Immature natural killer cell (primary cell): ENCODE data around the gene PNPLA8. TPM values are rescaled to one million over a fixed set of nuclear protein-coding genes. Genes with fewer than 3 reads are reported as not detected.
A peak's percentile ranks its signal among the peaks of the same experiment; 100 is the strongest.
"Not testable (repeated sequence)": the region's sequence is repeated elsewhere in the genome, so short reads cannot be mapped to it uniquely, and the experiment has no call there.

Experiments
- DNase-seq, 3 donors: peaks; one replicate each; pipeline ENCODE4 v3.0.0; 2022; ENCODE audit warnings: mixed read lengths in 1 of 3
- H3K27ac Mint-ChIP-seq, 6 donors: one replicate each; pipeline ENCODE4 v1.8.0; 2020; ENCODE audit warnings: mixed read lengths in 6 of 6, mild to moderate bottlenecking in 5 of 6, inconsistent platforms in 4 of 6, moderate library complexity in 3 of 6
- H3K27me3 Mint-ChIP-seq, 3 donors: one replicate each; pipeline ENCODE4 v1.8.0; 2020 to 2021; ENCODE audit warnings: low read depth in 3 of 3, mild to moderate bottlenecking in 3 of 3, mixed read lengths in 3 of 3, moderate library complexity in 3 of 3, inconsistent platforms in 1 of 3
- H3K36me3 Mint-ChIP-seq, 3 donors: one replicate each; pipeline ENCODE4 v1.8.0; 2020; ENCODE audit warnings: mixed read lengths in 3 of 3, inconsistent platforms in 2 of 3, mild to moderate bottlenecking in 2 of 3
- H3K4me1 Mint-ChIP-seq, 2 donors: one replicate each; pipeline ENCODE4 v1.8.0; 2020; ENCODE audit warnings: inconsistent platforms in 2 of 2, mild to moderate bottlenecking in 2 of 2, mixed read lengths in 2 of 2, moderate library complexity in 1 of 2
- H3K4me3 Mint-ChIP-seq, 5 donors: one replicate each; pipeline ENCODE4 v1.8.0; 2020; ENCODE audit warnings: mild to moderate bottlenecking in 5 of 5, mixed read lengths in 5 of 5, inconsistent platforms in 3 of 5, moderate library complexity in 3 of 5
- H3K9me3 Mint-ChIP-seq, 6 donors: one replicate each; pipeline ENCODE4 v1.8.0; 2020; ENCODE audit warnings: mild to moderate bottlenecking in 6 of 6, mixed read lengths in 6 of 6, inconsistent platforms in 4 of 6, moderate library complexity in 3 of 6
- polyA plus RNA-seq, 3 donors: library from polyadenylated mRNA; unstranded; fragments of 300-500 nt; fragmentation: Illumina TruSeq; gene quantifications; one replicate each; pipeline ENCODE4 v1.2.3, GENCODE V29; 2021

Gene PNPLA8
- 10 to 100 TPM; 16.8 to 35.4 (median 31.7) TPM for polyA plus RNA-seq

DNA sequence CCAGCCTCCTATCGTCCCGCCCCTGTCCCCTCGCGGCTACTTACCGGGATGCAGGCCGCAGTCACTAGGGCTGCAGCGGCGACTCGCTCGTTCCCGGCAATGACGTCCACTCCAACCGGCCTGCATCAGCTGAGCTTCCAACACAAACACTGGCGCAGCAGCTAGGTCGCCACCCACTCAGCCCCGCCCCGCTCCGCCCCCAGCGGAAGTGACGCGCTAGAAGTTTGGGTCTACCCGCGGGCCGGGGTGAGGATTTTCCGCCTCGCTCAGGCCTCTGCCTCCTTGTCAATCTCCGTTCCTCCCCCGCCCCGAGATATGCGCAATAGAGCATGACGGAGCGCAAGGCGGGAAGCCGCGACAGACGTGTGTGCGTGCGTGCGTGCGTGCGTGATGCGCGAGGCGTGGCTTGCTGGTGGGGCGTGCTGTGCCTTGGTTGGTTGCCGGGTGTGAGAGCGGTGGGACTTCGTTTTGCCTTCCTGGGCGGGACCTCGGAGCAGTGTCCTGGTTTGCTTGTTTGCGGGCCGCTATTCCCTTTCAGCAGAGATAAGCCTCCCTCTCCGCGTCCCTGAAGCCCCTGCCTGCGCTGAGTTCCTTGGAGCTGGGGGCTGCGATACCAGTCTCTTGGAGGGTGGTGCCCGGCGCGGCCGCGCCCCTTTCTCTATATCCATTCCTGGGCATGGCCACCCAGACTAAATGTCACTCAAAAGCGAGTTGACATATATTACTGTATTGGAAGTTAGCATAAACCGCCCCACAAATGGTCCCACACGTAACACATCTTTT, at the start of gene PNPLA8:
Gene PNPLA8, minus strand, starts transcription at position 151 of the 783 bp plus-strand sequence. CDS start 10,644 bp downstream, outside the sequence.
- Mint-ChIP-seq H3K4me1 (peaks cover 38% of the 10 kb centered on the region in 2 donors), H3K9me3 (no peaks in the 10 kb centered on the region), H3K27me3 (peaks cover 3 to 10% (median 7%) of the 10 kb centered on the region in 3 donors), H3K27ac (peak within 1 kb of the TSS; percentile 96 to 99 (median 98)), H3K36me3 (no peaks in the 10 kb centered on the region), H3K4me3 (peak within 1 kb of the TSS; percentile 95 to 97 (median 96))
- DNase-seq, result peak; percentile 100

- Mint-ChIP-seq H3K4me3 (no peak overlapping the region), H3K4me1 (peaks cover 29 to 75% of the 10 kb centered on the region in 2 donors), H3K36me3 (peaks cover 5 to 19% (median 9%) of the 10 kb centered on the region in 3 donors), H3K9me3 (no peaks in the 10 kb centered on the region), H3K27me3 (peaks cover 3 to 5% (median 4%) of the 10 kb centered on the region in 3 donors), H3K27ac (peak overlapping the region in 1 of 6 donors; percentile 20)
- DNase-seq, result no peak
Measured at GRCh38 chr7:108575156-108575555, 49.2 kb upstream of the PNPLA8 start.

- no peak for DNase-seq
- Mint-ChIP-seq H3K36me3 (peaks cover 5 to 10% (median 6%) of the 10 kb centered on the region in 3 donors), H3K27me3 (peaks cover 12 to 21% (median 14%) of the 10 kb centered on the region in 3 donors), H3K9me3 (no peaks in the 10 kb centered on the region), H3K4me3 (no peak overlapping the region), H3K27ac (peak overlapping the region in 2 of 6 donors; percentile 23 to 26), H3K4me1 (peaks cover 52 to 94% of the 10 kb centered on the region in 2 donors)
Measured at GRCh38 chr7:108572480-108572879, 46.5 kb upstream of the PNPLA8 start.

DNA sequence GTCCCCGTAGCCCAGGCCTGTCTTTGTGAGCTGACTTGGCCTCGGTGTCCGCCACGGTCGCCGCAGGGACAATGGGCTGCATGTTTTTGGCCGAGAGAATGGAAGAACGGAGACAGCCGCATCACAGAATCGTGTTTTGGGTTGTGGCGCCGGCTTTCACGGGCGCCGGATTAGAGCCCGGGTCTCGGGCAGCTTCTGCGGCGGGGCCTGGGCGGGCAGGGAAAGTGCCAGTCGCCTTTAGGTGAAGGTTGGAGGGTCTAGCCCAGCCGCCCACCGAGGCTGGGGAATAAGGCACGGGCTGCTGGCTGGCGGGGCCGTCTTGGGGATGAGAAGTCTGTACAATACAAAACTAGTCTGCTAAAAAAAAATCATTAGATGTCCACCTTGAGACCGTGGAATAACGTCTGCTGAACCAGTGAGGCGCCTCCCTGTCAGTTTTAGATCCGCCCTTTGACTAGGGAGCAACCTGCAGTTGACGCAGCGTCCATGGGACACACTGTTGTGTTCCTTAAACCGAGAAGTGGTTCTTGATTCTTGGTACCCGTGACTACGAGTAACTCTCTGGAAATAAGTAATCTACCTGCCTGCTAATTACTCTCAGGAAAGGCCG, 44.3 kb upstream of the PNPLA8 start:
- H3K36me3 Mint-ChIP-seq, result peaks cover 0 to 12% (median 5%) of the 10 kb centered on the region in 3 donors
- peak in 2 of 3 donors; percentile 39 to 51 for DNase-seq
- H3K4me1 Mint-ChIP-seq, result peaks cover 52 to 96% of the 10 kb centered on the region in 2 donors
- H3K9me3 Mint-ChIP-seq, result no peaks in the 10 kb centered on the region
- H3K27ac Mint-ChIP-seq, result peak overlapping the region; percentile 98 to 100 (median 99)
- H3K27me3 Mint-ChIP-seq, result peaks cover 12 to 21% (median 14%) of the 10 kb centered on the region in 3 donors
- peak overlapping the region; percentile 92 to 100 (median 95) for H3K4me3 Mint-ChIP-seq

GRCh38 chr7:108569381-108570145, 43.6 kb upstream of the PNPLA8 start, which contains the start of the genes DNAJB9 and THAP5:
DNAJB9 (plus strand) TSS chr7:108569874; CDS start chr7:108571727, 1,853 bp downstream.
THAP5 (minus strand) TSS chr7:108569706; CDS start chr7:108569569, 137 bp downstream.
- peak; percentile 100 for DNase-seq
- peak within 1 kb of the TSS; percentile 92 to 100 (median 95) for H3K4me3 Mint-ChIP-seq
- H3K27me3 Mint-ChIP-seq, result peaks cover 12 to 21% (median 14%) of the 10 kb centered on the region in 3 donors
- peak within 1 kb of the TSS; percentile 98 to 100 (median 99) for H3K27ac Mint-ChIP-seq
- no peaks in the 10 kb centered on the region for H3K9me3 Mint-ChIP-seq
- H3K36me3 Mint-ChIP-seq, result peaks cover 0 to 18% (median 5%) of the 10 kb centered on the region in 3 donors
- peaks cover 48 to 89% of the 10 kb centered on the region in 2 donors for H3K4me1 Mint-ChIP-seq

- no peak for DNase-seq
- Mint-ChIP-seq H3K4me3 (peak overlapping the region; percentile 92 to 100 (median 95)), H3K27me3 (peaks cover 10 to 21% (median 14%) of the 10 kb centered on the region in 3 donors), H3K36me3 (peaks cover 0 to 20% (median 5%) of the 10 kb centered on the region in 3 donors), H3K4me1 (peaks cover 46 to 85% of the 10 kb centered on the region in 2 donors), H3K27ac (peak overlapping the region; percentile 98 to 100 (median 99)), H3K9me3 (no peaks in the 10 kb centered on the region)
Measured at GRCh38 chr7:108568801-108569380, 43.0 kb upstream of the PNPLA8 start.

GRCh38 chr7:108565987-108566386, 40.1 kb upstream of the PNPLA8 start:
- Mint-ChIP-seq H3K27me3 (peaks cover 10 to 21% (median 14%) of the 10 kb centered on the region in 3 donors), H3K4me3 (no peak overlapping the region), H3K27ac (peak overlapping the region in 2 of 6 donors; percentile 14 to 79), H3K36me3 (peaks cover 5 to 25% (median 12%) of the 10 kb centered on the region in 3 donors), H3K4me1 (peaks cover 34 to 71% of the 10 kb centered on the region in 2 donors), H3K9me3 (no peaks in the 10 kb centered on the region)
- no peak for DNase-seq

DNA sequence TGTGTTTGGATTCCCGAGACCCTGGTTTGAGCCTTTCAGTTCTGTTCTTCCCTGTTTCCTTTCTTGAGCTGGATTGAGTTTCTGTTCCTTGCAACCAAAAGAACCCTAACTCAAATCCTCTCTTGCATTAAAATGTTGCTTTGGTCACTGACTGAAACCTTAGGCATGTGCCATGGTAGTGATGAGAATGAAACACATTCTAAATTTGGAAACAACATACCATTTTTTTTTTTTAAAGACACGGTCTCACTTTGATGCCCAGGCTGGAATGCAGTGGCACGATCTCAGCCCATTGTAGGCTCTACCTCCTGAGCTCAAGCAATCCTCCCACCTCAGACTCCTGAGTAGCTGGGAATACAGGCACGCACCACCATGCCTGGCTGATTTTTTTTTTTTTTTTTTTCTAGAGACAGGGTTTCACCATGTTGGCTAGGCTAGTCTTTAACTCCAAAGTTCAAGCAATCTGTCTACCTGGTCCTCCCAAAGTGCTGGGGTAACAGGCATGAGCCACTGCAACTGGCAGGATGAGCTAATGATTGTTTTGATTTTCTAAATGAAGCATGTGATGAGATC, 35.2 kb upstream of the PNPLA8 start:
- Mint-ChIP-seq H3K27ac (peak overlapping the region in 1 of 6 donors; percentile 69), H3K9me3 (peaks cover 5 to 11% (median 10%) of the 10 kb centered on the region in 6 donors), H3K4me1 (peaks cover 2 to 25% of the 10 kb centered on the region in 2 donors), H3K27me3 (no peaks in the 10 kb centered on the region), H3K36me3 (peaks cover 17 to 38% (median 31%) of the 10 kb centered on the region in 3 donors), H3K4me3 (no peak overlapping the region)
- no peak for DNase-seq

GRCh38 chr7:108559253-108559652, 33.3 kb upstream of the PNPLA8 start:
- Mint-ChIP-seq H3K9me3 (peaks cover 6 to 11% (median 10%) of the 10 kb centered on the region in 6 donors), H3K27ac (no peak overlapping the region), H3K36me3 (peaks cover 17 to 29% (median 24%) of the 10 kb centered on the region in 3 donors), H3K4me3 (no peak overlapping the region), H3K4me1 (peaks cover 2 to 18% of the 10 kb centered on the region in 2 donors), H3K27me3 (no peaks in the 10 kb centered on the region)
- DNase-seq, result no peak

- Mint-ChIP-seq H3K27ac (no peak overlapping the region), H3K4me1 (peaks cover 2 to 13% of the 10 kb centered on the region in 2 donors), H3K4me3 (no peak overlapping the region), H3K36me3 (peaks cover 17 to 29% (median 25%) of the 10 kb centered on the region in 3 donors), H3K27me3 (no peaks in the 10 kb centered on the region), H3K9me3 (peaks cover 6 to 11% (median 10%) of the 10 kb centered on the region in 6 donors)
- no peak for DNase-seq
Measured at GRCh38 chr7:108557617-108558016, 31.7 kb upstream of the PNPLA8 start.

- no peak overlapping the region for H3K27ac Mint-ChIP-seq
Measured at GRCh38 chr7:108557191-108557590, 31.3 kb upstream of the PNPLA8 start.

DNA sequence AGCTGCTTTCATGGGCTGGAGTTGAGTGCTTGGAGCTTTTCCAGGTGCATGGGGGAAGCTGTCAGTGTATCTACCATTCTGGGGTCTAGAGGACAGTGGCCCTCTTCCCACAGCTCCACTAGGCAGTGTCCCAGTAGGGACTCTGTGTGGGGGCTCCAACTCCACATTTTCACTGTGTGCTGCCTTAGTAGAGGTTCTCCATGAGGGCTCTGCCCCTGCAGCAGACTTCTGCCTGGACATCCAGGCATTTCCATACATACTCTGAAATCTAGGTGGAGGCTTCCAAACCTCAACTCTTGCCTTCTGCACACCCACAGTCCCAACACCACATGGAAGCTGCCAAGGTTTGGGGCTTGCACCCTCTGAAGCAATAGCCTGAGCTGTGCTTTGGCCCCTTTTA, 30.7 kb upstream of the PNPLA8 start:
- H3K9me3 Mint-ChIP-seq, result peaks cover 6 to 11% (median 10%) of the 10 kb centered on the region in 6 donors
- H3K27ac Mint-ChIP-seq, H3K4me3 Mint-ChIP-seq, H3K27me3 Mint-ChIP-seq, DNase-seq, H3K4me1 Mint-ChIP-seq: not testable (repeated sequence)
- H3K36me3 Mint-ChIP-seq, result peaks cover 17 to 28% (median 24%) of the 10 kb centered on the region in 3 donors

More at GRCh38 chr7:108557191-108557590, 31.3 kb upstream of the PNPLA8 start:
- Mint-ChIP-seq H3K4me3 (no peak overlapping the region), H3K27me3 (no peaks in the 10 kb centered on the region), H3K9me3 (peaks cover 6 to 11% (median 10%) of the 10 kb centered on the region in 6 donors), H3K36me3 (peaks cover 17 to 29% (median 25%) of the 10 kb centered on the region in 3 donors), H3K4me1 (peaks cover 2 to 10% of the 10 kb centered on the region in 2 donors)
- DNase-seq, result no peak
